Prostate gland (tissue), 2 donors: ENCODE measurements around the gene ZC3H18. TPM values are rescaled to one million over a fixed set of nuclear protein-coding genes. Genes with fewer than 3 reads are reported as not detected.

ENCODE experiments used
- DNase-seq: peaks from one replicate; pipeline ENCODE4 v3.0.0-alpha.2; 2019; ENCODE audit warnings: low spot score
- H3K27ac ChIP-seq, 2 donors: fragments of 200-600 bp; sonication (generic); 2 replicates each; pipeline ENCODE4 v1.5.1; 2017 to 2019
- H3K27me3 ChIP-seq: fragments of 200-600 bp; sonication (generic); replicated peaks from 2 replicates; pipeline ENCODE4 v1.5.1; 2019; ENCODE audit not compliant: insufficient read depth
- H3K36me3 ChIP-seq, 2 donors: fragments of 200-600 bp; sonication (generic); 1 replicate in 1 of 2; 2 replicates in 1 of 2; pipeline versions ENCODE4 v1.5.1 to v1.8.1; 2017 to 2019
- H3K4me1 ChIP-seq: fragments of 200-600 bp; sonication (generic); replicated peaks from 2 replicates; pipeline ENCODE4 v1.5.1; 2019
- H3K4me3 ChIP-seq, 2 donors: fragments of 200-600 bp; sonication (generic); 2 replicates each; pipeline ENCODE4 v1.5.1; 2017 to 2019
- H3K9me3 ChIP-seq: fragments of 200-600 bp; sonication (generic); 2 replicates; pipeline ENCODE4 v1.5.1; 2017
- POLR2A ChIP-seq: fragments of 450-650 bp; IDR thresholded peaks from one replicate; pipeline ENCODE4 v1.6.1; 2016; ENCODE audit warnings: antibody characterized with exemption, mild to moderate bottlenecking
- POLR2AphosphoS5 ChIP-seq: sonication (generic); formaldehyde crosslinking; IDR thresholded peaks from one replicate; pipeline ENCODE4 v1.6.1; 2017; ENCODE audit warnings: antibody characterized with exemption
- WGBS: methylation state at CpG from one replicate; pipeline ENCODE4 v1.1.5; 2018; 5-methylcytosine and 5-hydroxymethylcytosine counted together
- intact Hi-C: fragments of 100-400 bp; cut with DNase I; formaldehyde crosslinking; loops from one replicate; pipeline ENCODE4 v1.14.2; 2022
- total RNA-seq, 2 donors: library from RNA; depleted of rRNA; stranded (reverse); fragments of >200 nt; gene quantifications; one replicate each; pipeline ENCODE4 v1.1.0, GENCODE V29; 2016
- TF ChIP-seq, protein P1 (sequence below), 4 experiments: fragments of 200-600 bp in 2 of 4; fragments of 450-650 bp in 2 of 4; sonication (generic) in 2 of 4; IDR thresholded peaks; 1 replicate in 3 of 4; 2 replicates in 1 of 4; pipeline ENCODE4 v1.5.1; 2016 to 2019; ENCODE audit warnings: antibody characterized with exemption in 4 of 4, mild to moderate bottlenecking in 2 of 4, moderate library complexity in 2 of 4

The ZC3H18 gene
- total RNA-seq, 2 donors from 2014 or later = 26.7 to 50.7 TPM

GRCh38 chr16:88672776-88673175 is 102.6 kb downstream of the ZC3H18 start:
- H3K4me3 ChIP-seq = no peak overlapping the region
- no peaks in the 10 kb centered on the region for H3K27me3 ChIP-seq
- H3K4me1 ChIP-seq = no peaks in the 10 kb centered on the region
- H3K36me3 ChIP-seq = no peaks in the 10 kb centered on the region
- H3K9me3 ChIP-seq = no peaks in the 10 kb centered on the region
- WGBS = 62% methylated on average over 11 of the region's 11 CpGs
- no peak for DNase-seq
- intact Hi-C loops = no loop called here
- TF ChIP-seq POLR2AphosphoS5 = no peak
- no peak overlapping the region for H3K27ac ChIP-seq

DNA sequence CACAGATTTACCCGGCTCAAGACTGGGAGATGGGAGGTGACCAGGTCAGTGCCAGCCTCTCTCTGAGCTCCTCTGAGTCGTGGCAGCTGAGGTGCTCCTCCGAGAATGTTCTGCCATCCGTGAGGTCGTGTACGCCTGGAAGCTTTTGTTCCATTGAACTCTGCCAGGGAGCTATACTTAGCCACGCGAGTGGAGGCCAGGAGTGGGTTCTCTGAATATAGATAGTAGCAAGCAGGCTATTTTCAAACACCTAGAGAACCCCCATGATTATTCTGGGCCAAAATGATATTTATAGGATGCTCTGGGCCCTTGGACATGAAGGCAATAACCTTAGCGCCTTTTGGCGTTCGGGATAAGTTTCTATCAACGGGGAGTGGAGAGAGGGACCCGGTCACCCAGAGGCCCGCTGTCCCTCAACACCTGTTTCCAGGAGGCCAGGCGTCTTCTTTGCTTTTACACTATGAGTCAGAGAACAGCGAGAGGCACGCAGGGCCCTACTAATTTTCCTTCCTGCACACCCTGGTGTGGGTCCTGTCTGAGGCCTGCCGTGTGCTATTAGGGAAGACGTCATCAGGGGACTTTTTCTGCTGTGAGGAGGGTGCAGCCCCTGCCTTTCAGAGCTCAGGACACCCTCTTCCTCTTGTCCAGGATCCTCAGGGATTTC is 103.6 kb downstream of the ZC3H18 start:
- H3K4me3 ChIP-seq = no peak overlapping the region
- intact Hi-C loops = no loop called here
- no peak overlapping the region for H3K27ac ChIP-seq
- H3K36me3 ChIP-seq = no peaks in the 10 kb centered on the region
- WGBS = 92% methylated on average over 19 of the region's 19 CpGs
- H3K9me3 ChIP-seq = no peaks in the 10 kb centered on the region
- no peaks in the 10 kb centered on the region for H3K4me1 ChIP-seq
- DNase-seq = no peak
- TF ChIP-seq, protein P1, sequence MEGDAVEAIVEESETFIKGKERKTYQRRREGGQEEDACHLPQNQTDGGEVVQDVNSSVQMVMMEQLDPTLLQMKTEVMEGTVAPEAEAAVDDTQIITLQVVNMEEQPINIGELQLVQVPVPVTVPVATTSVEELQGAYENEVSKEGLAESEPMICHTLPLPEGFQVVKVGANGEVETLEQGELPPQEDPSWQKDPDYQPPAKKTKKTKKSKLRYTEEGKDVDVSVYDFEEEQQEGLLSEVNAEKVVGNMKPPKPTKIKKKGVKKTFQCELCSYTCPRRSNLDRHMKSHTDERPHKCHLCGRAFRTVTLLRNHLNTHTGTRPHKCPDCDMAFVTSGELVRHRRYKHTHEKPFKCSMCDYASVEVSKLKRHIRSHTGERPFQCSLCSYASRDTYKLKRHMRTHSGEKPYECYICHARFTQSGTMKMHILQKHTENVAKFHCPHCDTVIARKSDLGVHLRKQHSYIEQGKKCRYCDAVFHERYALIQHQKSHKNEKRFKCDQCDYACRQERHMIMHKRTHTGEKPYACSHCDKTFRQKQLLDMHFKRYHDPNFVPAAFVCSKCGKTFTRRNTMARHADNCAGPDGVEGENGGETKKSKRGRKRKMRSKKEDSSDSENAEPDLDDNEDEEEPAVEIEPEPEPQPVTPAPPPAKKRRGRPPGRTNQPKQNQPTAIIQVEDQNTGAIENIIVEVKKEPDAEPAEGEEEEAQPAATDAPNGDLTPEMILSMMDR (IDR thresholded peaks at IDR 0.05) = no peak
- TF ChIP-seq POLR2A = no peak
- no peak for TF ChIP-seq POLR2AphosphoS5
- H3K27me3 ChIP-seq = no peaks in the 10 kb centered on the region

- Histone ChIP-seq H3K36me3 (no peaks in the 10 kb centered on the region), H3K27ac (no peak overlapping the region), H3K4me1 (no peaks in the 10 kb centered on the region), H3K9me3 (no peaks in the 10 kb centered on the region), H3K27me3 (no peaks in the 10 kb centered on the region), H3K4me3 (no peak overlapping the region)
- 82% methylated on average over 22 of the region's 22 CpGs for whole genome bisulfite sequencing
- no peak for DNase-seq
- no peak for TF ChIP-seq POLR2AphosphoS5
- TF ChIP-seq POLR2A = no peak
- TF ChIP-seq, protein P1 (IDR thresholded peaks at IDR 0.05) = no peak
- intact Hi-C loops = no loop called here
Measured at GRCh38 chr16:88676502-88677242, 106.5 kb downstream of the ZC3H18 start.

GRCh38 chr16:88677721-88678120 is 107.5 kb downstream of the ZC3H18 start:
- TF ChIP-seq POLR2AphosphoS5 (no peak), POLR2A (no peak)
- TF ChIP-seq, protein P1 (IDR thresholded peaks at IDR 0.05) = no peak
- Histone ChIP-seq H3K9me3 (no peaks in the 10 kb centered on the region), H3K4me3 (no peak overlapping the region), H3K27ac (no peak overlapping the region), H3K36me3 (no peaks in the 10 kb centered on the region), H3K27me3 (no peaks in the 10 kb centered on the region), H3K4me1 (no peaks in the 10 kb centered on the region)
- intact Hi-C loops = no loop called here
- WGBS = 67% methylated on average over 12 of the region's 13 CpGs
- no peak for DNase-seq

DNA sequence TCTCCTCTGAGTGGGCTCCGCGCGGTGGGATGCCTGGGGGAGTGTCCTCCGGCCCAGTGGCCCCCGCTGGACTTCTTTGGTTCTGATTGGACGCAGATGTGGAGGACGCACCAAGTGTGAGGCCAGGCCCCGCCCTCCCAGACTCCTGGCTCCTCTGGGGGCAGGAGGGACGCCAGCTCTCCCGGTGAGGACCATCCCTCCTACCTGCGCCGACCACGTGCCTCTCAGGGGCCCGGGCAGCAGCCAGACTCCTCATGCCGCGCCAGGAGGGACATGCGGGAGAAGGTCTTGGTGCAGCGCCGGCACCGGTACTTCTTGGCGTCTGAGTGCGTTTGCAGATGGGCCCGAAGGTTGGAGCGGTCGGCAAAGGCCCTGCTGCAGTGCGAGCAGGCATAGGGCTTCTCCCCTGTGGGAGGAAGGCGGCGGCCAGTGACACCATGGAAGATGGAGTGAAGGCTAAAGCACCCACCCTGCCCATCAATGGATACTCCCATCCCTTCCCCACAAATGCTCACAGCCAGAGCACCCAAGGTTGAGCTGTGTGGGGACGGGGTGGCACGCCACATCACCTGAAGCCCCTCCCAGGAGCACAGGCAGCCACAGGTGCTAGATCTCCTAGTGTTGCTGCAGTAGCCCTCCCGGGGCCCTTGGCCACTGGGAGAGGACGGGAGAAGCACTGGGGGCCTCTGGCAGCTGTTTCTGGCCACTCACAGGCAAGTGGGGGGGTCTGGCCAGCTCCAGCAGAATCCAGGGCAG is 108.2 kb downstream of the ZC3H18 start:
- H3K9me3 ChIP-seq = no peaks in the 10 kb centered on the region
- no peaks in the 10 kb centered on the region for H3K36me3 ChIP-seq
- no peaks in the 10 kb centered on the region for H3K4me1 ChIP-seq
- H3K27me3 ChIP-seq = no peaks in the 10 kb centered on the region
- no peak overlapping the region for H3K27ac ChIP-seq
- no peak for DNase-seq
- TF ChIP-seq POLR2AphosphoS5 (no peak), POLR2A (no peak)
- TF ChIP-seq, protein P1 (IDR thresholded peaks at IDR 0.05) = no peak
- 47% methylated on average over 32 of the region's 32 CpGs for WGBS
- H3K4me3 ChIP-seq = no peak overlapping the region
- intact Hi-C loops = no loop called here
